Endothelial cell (in vitro differentiated cells): Measurements from ENCODE around the gene RGS7. TPM values are rescaled to one million over a fixed set of nuclear protein-coding genes. Genes with fewer than 3 reads are reported as not detected.

Source experiments
- DNase-seq: peaks from one replicate; pipeline ENCODE4 v3.0.0; 2021; ENCODE audit warnings: low spot score
- H3K27ac Mint-ChIP-seq: one replicate; pipeline ENCODE4 v1.8.0; 2021; ENCODE audit warnings: mixed read lengths, inconsistent platforms; ENCODE audit not compliant: unreplicated experiment
- H3K27me3 Mint-ChIP-seq: one replicate; pipeline ENCODE4 v1.8.0; 2021; ENCODE audit warnings: mild to moderate bottlenecking, moderate library complexity, mixed read lengths, inconsistent platforms; ENCODE audit not compliant: unreplicated experiment
- H3K36me3 Mint-ChIP-seq: one replicate; pipeline ENCODE4 v1.8.0; 2021; ENCODE audit warnings: mild to moderate bottlenecking, low read depth, mixed read lengths, inconsistent platforms; ENCODE audit not compliant: unreplicated experiment
- H3K4me1 Mint-ChIP-seq: one replicate; pipeline ENCODE4 v1.8.0; 2021; ENCODE audit warnings: mild to moderate bottlenecking, mixed read lengths, inconsistent platforms; ENCODE audit not compliant: unreplicated experiment
- H3K4me3 Mint-ChIP-seq: one replicate; pipeline ENCODE4 v1.8.0; 2021; ENCODE audit warnings: mild to moderate bottlenecking, mixed read lengths, inconsistent platforms; ENCODE audit not compliant: unreplicated experiment
- H3K9me3 Mint-ChIP-seq: one replicate; pipeline ENCODE4 v1.8.0; 2021; ENCODE audit warnings: mixed read lengths, inconsistent platforms; ENCODE audit not compliant: unreplicated experiment
- CTCF ChIP-seq: fragments of 200-600 bp; sonication (generic); IDR thresholded peaks from one replicate; pipeline ENCODE4 v1.5.0; 2021; ENCODE audit warnings: antibody characterized with exemption; ENCODE audit not compliant: unreplicated experiment
- total RNA-seq: library from RNA; stranded (reverse); fragmentation: NEBNext Ultra II Directional; extraction: Animal tissue kit (Norgen Biotek cat#: 25700); gene quantifications from one replicate; pipeline ENCODE4 v1.2.1, GENCODE V29; 2021; ENCODE audit not compliant: unreplicated experiment

Gene RGS7
- total RNA-seq, 1 donor from 2014 or later: 1.4 TPM

- H3K27ac Mint-ChIP-seq: no peak overlapping the region
- no peak for TF ChIP-seq CTCF
- no peak overlapping the region for H3K4me3 Mint-ChIP-seq
- peaks cover 6% of the 10 kb centered on the region for H3K27me3 Mint-ChIP-seq
- no peaks in the 10 kb centered on the region for H3K9me3 Mint-ChIP-seq
- H3K36me3 Mint-ChIP-seq: no peaks in the 10 kb centered on the region
- DNase-seq: no peak
- H3K4me1 Mint-ChIP-seq: no peaks in the 10 kb centered on the region
Observed at GRCh38 chr1:241130881-241131280, 226.1 kb downstream of the RGS7 start.

- H3K27ac Mint-ChIP-seq: no peak overlapping the region
- peaks cover 8% of the 10 kb centered on the region for H3K27me3 Mint-ChIP-seq
- no peak for DNase-seq
- peaks cover 3% of the 10 kb centered on the region for H3K4me1 Mint-ChIP-seq
- no peaks in the 10 kb centered on the region for H3K36me3 Mint-ChIP-seq
- no peak overlapping the region for H3K4me3 Mint-ChIP-seq
- H3K9me3 Mint-ChIP-seq: no peaks in the 10 kb centered on the region
- no peak for TF ChIP-seq CTCF
Observed at GRCh38 chr1:241129207-241129960, 227.6 kb downstream of the RGS7 start.

GRCh38 chr1:241125286-241125685 is 231.7 kb downstream of the RGS7 start:
- H3K36me3 Mint-ChIP-seq: no peaks in the 10 kb centered on the region
- no peak for DNase-seq
- H3K9me3 Mint-ChIP-seq: no peaks in the 10 kb centered on the region
- H3K4me1 Mint-ChIP-seq: peaks cover 3% of the 10 kb centered on the region
- H3K27me3 Mint-ChIP-seq: peaks cover 5% of the 10 kb centered on the region
- no peak overlapping the region for H3K4me3 Mint-ChIP-seq
- no peak for TF ChIP-seq CTCF
- H3K27ac Mint-ChIP-seq: no peak overlapping the region

- Mint-ChIP-seq H3K27me3 (no peaks in the 10 kb centered on the region), H3K9me3 (no peaks in the 10 kb centered on the region), H3K27ac (no peak overlapping the region), H3K4me3 (no peak overlapping the region), H3K36me3 (no peaks in the 10 kb centered on the region), H3K4me1 (peaks cover 14% of the 10 kb centered on the region)
- no peak for DNase-seq
- TF ChIP-seq CTCF: no peak
Observed at GRCh38 chr1:241118049-241118448, 239.0 kb downstream of the RGS7 start.

- H3K9me3 Mint-ChIP-seq: no peaks in the 10 kb centered on the region
- H3K4me3 Mint-ChIP-seq: no peak overlapping the region
- H3K27ac Mint-ChIP-seq: no peak overlapping the region
- H3K4me1 Mint-ChIP-seq: peaks cover 14% of the 10 kb centered on the region
- DNase-seq: no peak
- no peaks in the 10 kb centered on the region for H3K27me3 Mint-ChIP-seq
- no peak for TF ChIP-seq CTCF
- H3K36me3 Mint-ChIP-seq: no peaks in the 10 kb centered on the region
Observed at GRCh38 chr1:241115784-241116183, 241.2 kb downstream of the RGS7 start.
